ENCODE results near the gene HEXB.

The HEXB gene

DNA sequence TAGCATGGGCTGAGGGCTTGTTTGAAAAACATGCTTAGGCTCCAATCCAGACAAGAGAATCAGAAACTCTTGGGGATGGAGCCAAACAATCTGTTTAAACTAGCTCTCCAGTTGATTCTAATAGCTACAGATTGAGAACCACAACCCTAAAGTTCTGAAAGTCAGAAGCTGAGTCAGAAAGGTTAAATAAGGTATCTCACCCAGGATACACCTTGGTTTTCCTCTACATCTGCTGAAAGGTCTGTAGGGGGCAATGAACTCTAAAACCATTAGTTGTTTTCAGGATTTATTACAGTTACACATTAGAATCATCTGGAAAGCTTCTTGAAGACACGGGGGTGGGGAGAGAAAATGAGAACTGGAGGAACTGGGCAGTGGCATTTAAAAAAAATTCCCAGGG is 76.2 kb downstream of the HEXB start:
- no peak for DNase-seq

DNA sequence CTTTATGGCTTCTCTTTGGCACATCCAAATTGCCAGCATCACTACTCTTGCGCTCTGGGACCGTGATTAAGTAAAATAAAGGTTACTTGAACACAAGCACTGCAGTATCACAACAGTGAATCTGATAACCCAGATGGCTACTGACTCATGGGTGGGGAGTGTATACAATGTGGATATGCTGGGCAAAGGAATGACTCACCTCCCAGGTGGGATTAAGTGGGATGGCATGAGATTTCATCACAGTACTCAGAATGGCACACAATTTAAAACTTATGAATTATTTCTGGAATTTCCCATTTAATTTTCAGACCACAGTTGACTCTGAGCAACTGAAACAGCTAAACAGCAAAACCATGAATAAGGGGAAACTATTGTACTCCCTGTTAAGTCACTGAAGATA is 77.6 kb downstream of the HEXB start:
- no peak for DNase-seq

DNA sequence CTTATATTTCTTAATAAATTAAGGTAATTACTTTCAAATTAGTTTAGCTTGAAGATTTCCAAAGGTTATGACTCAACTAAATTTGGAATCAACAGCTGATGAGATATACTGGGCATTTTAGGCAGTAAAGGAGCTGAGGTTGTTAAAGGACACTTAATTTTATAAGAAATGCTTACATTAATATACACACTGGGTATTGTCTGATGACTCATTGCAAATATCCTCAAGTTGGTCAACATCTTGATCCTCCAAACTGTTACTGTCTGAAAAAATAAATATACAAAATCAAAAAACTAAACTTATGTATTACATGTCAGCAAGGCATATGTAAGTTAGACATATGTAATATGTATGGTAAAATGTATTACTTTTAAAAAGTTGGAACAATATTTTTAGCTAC is 78.5 kb downstream of the HEXB start:
- no peak for DNase-seq

DNA sequence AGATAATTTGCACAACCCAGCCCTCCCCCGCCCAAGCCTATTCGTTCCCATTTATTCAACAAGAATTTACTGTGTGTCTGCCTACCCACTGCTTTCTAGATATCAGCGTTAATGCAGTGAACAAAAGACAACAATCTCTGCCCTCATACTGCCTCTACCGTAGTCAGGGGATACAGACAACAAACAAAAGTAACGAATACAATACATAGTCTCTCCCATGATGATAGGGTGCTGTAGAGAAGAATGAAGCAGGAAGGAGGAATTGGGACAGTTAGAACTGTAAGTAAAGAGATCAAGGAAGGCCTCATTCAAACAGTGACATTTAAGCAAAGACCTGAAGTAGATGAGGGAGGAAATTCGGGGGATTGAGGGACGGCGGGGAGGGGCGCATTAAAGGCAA is 80.2 kb downstream of the HEXB start:
- DNase-seq = no peak

DNA sequence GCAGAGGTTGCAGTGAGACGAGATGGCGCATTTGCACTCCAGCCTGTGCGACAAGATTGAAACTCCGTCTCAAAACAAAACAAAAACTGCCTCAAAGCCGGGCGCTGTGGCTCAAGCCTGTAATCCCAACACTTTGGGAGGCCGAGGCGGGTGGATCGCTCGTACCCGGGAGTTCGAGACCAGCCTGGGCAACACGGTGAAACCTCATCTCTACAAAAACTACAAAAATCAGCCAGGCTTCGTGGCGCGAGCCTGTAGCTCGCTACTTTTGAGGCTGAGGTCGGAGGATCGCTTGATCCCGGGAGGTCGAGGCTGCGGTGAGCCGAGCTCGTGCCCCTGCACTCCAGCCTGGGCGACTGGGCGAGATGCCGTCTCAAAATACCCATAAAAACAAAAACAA is 80.9 kb downstream of the HEXB start:
- no peak for DNase-seq

DNA sequence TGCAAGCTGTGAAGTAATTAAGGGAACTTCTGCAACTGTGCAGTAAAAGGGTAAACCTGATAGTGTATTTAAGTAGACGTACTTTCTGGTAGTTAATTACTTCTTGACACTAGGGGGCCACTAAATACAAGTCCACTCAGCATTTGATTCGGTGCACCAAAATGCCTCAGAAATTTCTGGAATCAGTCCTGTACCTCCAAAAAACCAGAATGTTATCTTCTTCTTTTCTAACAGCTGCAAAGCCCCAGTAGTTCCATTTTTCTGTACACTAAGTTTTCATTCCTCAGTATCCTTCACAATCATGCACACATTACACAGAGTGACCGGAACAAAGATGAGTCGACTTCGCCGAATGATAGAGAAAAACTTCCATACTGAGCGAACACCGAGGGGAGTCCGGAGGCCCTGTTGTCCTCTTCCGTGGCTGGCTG is 81.4 kb downstream of the HEXB start:
- no peak for DNase-seq

DNA sequence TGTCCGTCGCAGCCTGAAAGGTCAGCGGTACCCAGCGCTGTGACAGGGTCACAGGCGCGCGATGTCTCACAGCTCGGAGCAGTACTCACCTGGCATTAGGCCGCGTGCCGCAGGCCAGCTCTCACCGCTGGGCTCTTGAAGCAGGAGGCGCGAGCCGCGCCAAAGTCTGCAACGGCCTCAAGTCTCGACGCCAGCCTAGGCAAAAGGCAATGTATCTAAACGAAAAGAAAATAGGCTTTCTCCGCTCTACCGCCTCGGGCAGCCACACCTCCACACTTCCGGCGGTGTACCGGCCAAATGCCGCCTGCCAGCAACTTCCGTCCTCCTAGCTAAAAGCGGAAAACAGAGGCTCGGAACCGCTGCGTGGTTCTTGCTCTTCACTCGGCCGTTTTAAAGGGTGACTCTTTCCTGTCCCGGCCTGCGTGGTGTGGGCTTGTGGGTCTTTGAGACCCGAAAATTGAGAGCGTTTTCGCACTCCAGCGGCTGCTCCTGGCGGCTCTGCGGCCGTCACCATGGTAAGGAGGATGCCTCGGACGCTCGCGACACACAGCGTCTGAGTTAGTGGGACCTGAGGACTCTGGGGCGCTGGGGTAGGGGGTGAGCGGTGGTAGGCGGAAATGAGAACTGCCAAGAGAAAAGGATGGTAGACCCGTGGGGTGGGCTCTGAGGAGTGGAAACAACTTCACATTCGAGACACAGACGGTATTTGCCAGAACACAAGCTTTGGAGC is 82.0 kb downstream of the HEXB start, which contains the start of the genes GFM2 and NSA2:
Gene GFM2, minus strand, starts transcription at position 269 of the 730 bp plus-strand sequence. CDS start 3,375 bp downstream, outside the sequence.
Gene NSA2, plus strand, starts transcription at position 401 of the 730 bp plus-strand sequence. Its CDS starts 112 bp downstream, at position 513.
- peak; percentile 90 to 91 for DNase-seq

DNA sequence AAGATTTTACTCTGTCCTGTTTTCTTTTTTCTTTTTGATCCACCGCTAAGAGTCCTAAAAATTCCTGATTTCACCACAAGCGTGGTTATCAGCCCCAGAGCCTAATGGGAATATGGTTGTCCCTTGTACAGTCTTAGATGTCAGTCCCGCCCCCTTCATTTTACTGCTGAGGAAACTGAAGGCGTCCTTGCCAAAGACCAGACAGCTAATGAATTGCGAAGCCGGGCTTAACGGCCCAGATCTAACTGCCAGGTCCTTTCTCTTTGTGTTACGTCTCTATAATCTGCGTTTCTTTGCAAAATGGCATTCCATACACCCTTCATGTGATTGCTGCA is 82.5 kb downstream of the HEXB start:
- DNase-seq = peak in 1 of 2 experiments; percentile 6
